SK-N-MC (cell line): ENCODE data around the gene PPY.
"Not testable (repeated sequence)": the region's sequence is repeated elsewhere in the genome, so short reads cannot be mapped to it uniquely, and the experiment has no call there.

Source experiments
- EZH2 ChIP-seq: fragments of 200-600 bp; sonication (generic); IDR thresholded peaks from one replicate; pipeline ENCODE4 v1.6.1; 2017; ENCODE audit warnings: antibody characterized with exemption
- FOXP2 ChIP-seq: optimal IDR thresholded peaks from 2 replicates; pipeline ENCODE3; 2011; ENCODE audit warnings: mild to moderate bottlenecking, moderate library complexity; ENCODE audit not compliant: insufficient read depth; ENCODE audit errors: extremely low read length, control extremely low read depth
- POLR2AphosphoS5 ChIP-seq: IDR thresholded peaks from 2 replicates; pipeline ENCODE4 v1.6.1; 2012; ENCODE audit warnings: mild to moderate bottlenecking, low read depth, low read length, borderline replicate concordance

GRCh38 chr17:43971436-43971835 lies 29.2 kb upstream of the PPY start:
- TF ChIP-seq FOXP2, POLR2AphosphoS5, EZH2: not testable (repeated sequence)
